Loucy (cell line): ENCODE data around the gene SEMA5A.

Experiments used
- CTCF ChIP-seq: fragments of 200-600 bp; sonication (generic); conservative IDR thresholded peaks from 2 replicates; pipeline ENCODE4 v1.5.1; 2014; ENCODE audit warnings: mild to moderate bottlenecking, antibody characterized with exemption, low read length
- EZH2phosphoT487 ChIP-seq: fragments of 200-600 bp; IDR thresholded peaks from 2 replicates; pipeline ENCODE4 v1.6.1; 2018; ENCODE audit warnings: antibody characterized with exemption, mild to moderate bottlenecking, moderate library complexity, borderline replicate concordance

GRCh38 chr5:9498541-9499497 is 47.1 kb downstream of the SEMA5A start:
- TF ChIP-seq EZH2phosphoT487 (no peak), CTCF (peak; percentile 59)
